Dermis lymphatic vessel endothelial cell (primary cell): ENCODE results near the gene CEP78. TPM values are rescaled to one million over a fixed set of nuclear protein-coding genes. Genes with fewer than 3 reads are reported as not detected.

Experiments
- total RNA-seq: library from RNA; depleted of rRNA; stranded (reverse); fragments of >200 nt; gene quantifications from 2 replicates; pipeline ENCODE4 v1.2.1, GENCODE V29; 2014

Gene CEP78
- total RNA-seq = 6.1 and 13.2 TPM in 2 replicates

GRCh38 chr9:78235762-78236550 lies at the start of gene CEP78:
TSS of gene CEP78 (plus strand) at chr9:78236075. CDS start at chr9:78236351, 276 bp downstream.

GRCh38 chr9:78296893-78297671 lies 61.2 kb downstream of the CEP78 start, which contains the start of gene PSAT1:
TSS of gene PSAT1 (plus strand) at chr9:78297125. CDS start at chr9:78297211, 86 bp downstream.

Other genes starting within 250 kb of the CEP78 start
- 35.8 and 42.2 TPM in 2 replicates for gene GNAQ, start 204.3 kb upstream of the CEP78 start, total RNA-seq
- 3.4 and 6.5 TPM in 2 replicates for gene PSAT1, start 61.0 kb downstream of the CEP78 start, total RNA-seq